HG03378 (cell line): ENCODE measurements around the gene KERA.
A peak's percentile ranks its signal among the peaks of the same experiment; 100 is the strongest.

Source experiments
- ATAC-seq: cut with Tn5 transposase; IDR thresholded peaks from one replicate; pipeline ENCODE4 v1.9.1; 2021; ENCODE audit warnings: mild to moderate bottlenecking, moderate library complexity; ENCODE audit not compliant: unreplicated experiment

The KERA gene

GRCh38 chr12:91074154-91074709 lies 16.4 kb upstream of the KERA start:
- no peak for ATAC-seq

- no peak for ATAC-seq
Observed at GRCh38 chr12:91073426-91073825, 15.6 kb upstream of the KERA start.

- no peak for ATAC-seq
Observed at GRCh38 chr12:91072931-91073330, 15.1 kb upstream of the KERA start.

DNA sequence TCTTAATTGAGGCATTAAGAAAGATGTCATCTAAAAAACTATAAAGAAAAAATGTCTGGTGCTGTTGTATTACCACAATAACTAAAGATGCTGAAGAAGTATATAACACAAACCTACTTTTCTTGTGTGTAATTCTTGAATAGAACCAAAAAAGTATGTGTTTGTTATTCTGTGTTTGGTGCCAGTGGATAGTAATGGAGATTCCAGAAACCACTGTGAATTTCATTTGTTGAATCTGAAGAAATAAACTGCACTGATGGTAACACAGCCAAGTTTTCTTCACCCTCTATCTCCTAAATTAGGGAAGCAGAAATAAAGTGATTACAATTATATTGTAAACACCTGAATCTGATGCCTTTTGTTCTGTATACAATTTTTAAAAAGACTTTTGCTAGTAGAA lies 13.1 kb upstream of the KERA start:
- ATAC-seq = no peak

DNA sequence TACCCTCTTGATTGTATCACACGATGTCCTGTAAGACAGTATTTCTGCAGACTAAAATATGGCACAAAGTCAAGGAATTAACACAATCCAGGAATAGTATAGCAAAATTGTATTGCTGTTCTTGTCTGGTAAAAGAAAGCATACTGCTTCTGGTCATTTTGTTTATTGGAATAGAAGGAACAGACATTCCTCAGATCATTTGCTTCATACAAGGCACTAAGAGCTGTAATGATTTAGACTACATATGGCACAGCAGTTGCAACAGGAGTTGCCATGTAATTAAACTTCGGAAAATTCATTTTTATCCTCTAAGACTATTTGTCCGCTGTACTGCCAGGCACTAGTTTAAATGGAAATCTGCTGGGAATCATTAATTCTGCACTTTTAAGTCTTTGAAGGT lies 7.6 kb upstream of the KERA start:
- no peak for ATAC-seq

DNA sequence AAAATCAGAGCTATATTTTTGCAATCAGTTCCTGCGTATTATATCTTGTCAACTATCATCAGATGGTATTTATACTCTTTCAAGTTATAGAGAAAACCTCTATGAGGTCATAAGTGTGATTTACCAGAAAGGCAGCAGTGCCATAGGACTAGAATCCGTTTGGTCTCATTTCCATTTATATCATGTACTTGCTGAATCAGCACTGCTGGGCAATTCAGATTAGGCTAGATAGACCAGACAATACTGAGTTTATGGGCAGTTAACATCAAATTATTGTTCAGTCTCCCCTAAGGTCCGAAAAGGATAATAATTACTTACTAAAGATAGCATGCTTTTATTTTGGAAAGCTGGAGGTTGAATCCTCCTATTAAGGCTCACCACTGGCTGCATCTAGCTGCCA lies 6.8 kb upstream of the KERA start:
- no peak for ATAC-seq

GRCh38 chr12:91061091-91061490 lies 3.3 kb upstream of the KERA start:
- ATAC-seq = no peak

DNA sequence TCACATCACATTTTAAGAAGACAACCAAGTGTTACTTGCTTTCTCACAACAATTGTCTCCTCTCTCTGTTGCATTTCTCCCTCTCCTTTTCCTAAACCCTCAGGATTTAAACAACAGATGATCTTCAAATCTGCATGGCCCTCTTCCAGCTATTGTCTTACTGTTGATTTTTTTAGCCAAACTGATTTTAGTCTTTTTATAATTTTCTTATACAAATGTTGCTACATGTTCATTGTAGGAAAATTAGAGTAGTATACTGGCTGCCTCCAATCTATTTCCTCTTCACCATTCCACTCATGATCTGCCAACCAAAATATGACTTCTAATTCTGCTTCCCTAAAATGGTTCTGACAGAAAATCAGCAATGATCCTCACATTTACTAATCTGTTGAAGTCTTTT lies 1.4 kb upstream of the KERA start:
- no peak for ATAC-seq

DNA sequence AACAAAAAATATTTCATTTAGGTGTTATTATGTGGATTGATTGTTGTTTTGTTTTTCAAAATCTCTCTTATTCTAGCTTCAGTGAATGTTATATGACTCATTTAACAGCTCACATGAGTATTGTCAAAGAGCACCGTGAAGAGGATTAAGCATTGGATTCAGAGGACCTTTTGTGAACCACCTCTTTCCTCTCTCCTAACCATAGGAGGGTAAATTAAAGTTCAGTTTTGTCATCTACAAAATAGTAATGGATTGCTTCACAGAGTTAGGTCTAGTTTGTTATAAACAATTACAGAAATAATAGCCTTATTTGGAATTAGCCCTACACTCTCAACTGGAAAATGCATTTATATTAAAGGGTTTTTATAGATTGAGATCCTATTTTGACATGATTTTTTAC lies 962 bp upstream of the KERA start:
- ATAC-seq = no peak

DNA sequence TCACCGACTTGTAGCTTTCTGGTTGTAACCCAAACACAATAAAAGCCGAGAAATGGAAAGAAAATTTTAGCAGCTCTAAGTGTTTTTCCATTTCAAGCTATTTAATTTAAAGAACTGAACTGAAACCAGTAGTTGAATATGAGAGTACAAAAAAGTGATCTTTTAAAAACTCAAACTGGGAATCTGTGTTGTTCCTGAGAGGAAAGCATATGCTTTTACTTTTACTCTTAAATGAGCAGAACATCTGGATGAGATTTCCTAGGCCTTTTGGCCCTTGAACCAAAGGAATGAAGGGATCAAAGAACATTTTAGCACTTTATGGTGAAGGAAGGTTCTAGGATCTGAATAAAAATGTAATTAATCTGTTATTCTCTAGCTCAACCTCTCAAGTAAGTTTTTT lies 1.3 kb downstream of the KERA start:
- ATAC-seq = no peak

GRCh38 chr12:91055976-91056375 lies 1.8 kb downstream of the KERA start:
- no peak for ATAC-seq

DNA sequence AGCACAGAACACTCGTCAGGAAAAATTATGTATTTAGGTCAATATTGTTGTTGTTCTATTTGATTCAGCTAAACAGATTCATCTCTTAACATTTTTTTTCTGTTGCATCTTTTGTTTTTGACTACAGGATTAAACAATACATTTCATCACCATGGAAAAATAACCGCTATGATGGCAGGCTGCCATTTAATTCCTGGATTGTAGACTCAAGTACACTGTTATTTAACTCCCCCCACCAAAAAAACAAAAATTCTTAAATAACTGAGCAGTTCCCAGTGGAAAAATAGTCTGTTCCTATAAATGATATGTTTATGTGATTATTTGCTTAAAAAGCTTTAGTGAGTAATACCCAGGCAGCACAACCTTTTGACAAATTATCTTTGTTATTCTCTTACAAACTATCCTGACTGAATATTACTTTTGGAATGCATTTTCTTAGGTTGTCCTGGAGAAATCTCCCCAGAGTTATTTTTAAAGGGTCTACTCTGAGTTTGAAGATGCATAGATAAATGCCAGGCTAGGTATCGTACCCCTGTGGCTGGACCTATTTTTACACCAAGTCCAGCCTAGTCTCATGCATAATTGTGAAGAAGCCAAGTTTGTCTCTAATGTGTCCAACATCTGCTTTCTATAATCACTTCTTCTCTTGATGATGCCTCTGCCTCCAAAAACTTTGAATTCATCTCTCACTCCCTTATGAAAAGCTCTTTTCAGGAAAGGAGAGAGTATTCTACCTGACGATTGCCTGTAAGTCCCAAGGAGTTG lies 3.7 kb downstream of the KERA start:
- no peak for ATAC-seq

- no peak for ATAC-seq
Observed at GRCh38 chr12:91052026-91052425, 5.8 kb downstream of the KERA start.

DNA sequence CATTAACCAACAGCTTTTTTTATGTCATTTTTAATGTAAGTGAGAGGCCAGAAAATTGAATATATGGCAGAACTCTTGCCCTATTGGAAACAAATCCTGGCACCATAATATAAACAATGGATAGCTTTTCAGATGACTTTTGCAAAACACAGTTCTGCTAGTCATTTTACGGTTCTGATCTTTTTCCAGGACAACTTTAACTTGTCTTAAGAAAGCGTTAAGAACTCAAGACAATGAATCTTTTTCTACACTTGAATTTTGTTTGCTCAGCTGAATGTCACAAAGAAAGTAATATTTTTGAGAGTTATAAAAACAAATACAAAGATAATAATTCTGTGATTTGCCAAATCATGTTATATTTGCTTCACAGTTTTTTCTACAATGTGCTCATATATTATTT lies 13.2 kb downstream of the KERA start:
- ATAC-seq = no peak

DNA sequence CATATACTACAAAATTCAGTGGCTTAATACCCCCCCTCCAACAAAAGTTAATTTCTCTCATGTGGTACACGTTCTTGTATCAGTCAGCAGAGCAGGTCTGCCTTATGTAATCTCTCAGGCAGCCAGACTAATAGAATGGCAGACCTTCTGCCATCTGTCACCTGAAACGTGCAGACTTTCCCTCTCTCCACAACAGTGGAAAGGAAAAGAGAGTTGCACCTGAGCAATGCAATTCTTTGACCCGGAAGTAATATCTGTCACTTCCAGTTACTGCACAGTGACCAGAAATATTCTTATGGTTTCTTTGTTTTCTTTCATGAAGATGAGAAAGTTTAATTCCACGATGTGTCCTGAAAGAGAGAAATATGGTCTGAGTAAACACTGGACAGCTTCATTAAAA lies 14.4 kb downstream of the KERA start:
- ATAC-seq = no peak

GRCh38 chr12:91040096-91040755 lies 17.6 kb downstream of the KERA start:
- ATAC-seq = no peak

GRCh38 chr12:91037276-91037675 lies 20.5 kb downstream of the KERA start:
- ATAC-seq = no peak

DNA sequence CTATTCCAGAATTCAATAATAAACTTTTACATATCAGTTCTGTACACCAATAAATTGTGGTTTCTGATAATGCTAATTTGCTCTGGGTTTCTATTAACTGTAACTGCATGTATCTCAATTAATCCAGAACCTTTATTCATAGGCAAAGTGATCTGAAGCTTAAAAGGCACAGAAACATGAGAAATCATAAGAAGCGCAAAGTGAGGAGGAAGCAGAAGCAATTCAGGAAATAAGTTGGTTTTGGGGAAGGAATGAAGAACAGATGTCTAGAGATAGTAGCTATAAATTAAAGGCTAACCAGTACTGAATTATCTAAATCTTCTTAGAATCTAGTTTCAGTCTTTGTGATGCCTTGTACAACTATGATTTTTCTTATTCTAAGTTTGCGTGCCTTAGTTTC lies 24.6 kb downstream of the KERA start:
- no peak for ATAC-seq

- ATAC-seq = peak; percentile 91
Observed at GRCh38 chr12:91023326-91024004, 34.4 kb downstream of the KERA start.

- ATAC-seq = no peak
Observed at GRCh38 chr12:91021076-91021475, 36.7 kb downstream of the KERA start.

DNA sequence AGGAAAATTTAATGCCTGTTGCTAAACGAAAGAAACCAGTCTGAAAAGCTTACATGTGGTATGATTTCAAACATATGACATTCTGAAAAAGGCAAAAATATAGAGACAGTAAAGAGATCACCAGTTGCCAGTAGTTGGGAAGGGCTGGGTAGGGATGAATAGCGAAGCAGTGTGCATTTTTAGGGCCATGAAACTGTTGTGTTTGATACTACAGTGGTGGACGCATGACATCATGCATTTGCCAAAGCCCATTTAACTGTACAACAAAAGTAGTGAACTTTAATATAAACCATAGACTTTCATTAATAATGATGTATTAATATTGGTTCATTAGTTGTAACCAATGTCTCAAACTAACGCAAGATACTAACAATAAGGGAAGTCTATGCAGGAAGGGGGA lies 38.4 kb downstream of the KERA start:
- no peak for ATAC-seq
